ENCODE results near the gene PARM1.
"Not testable (repeated sequence)": the region's sequence is repeated elsewhere in the genome, so short reads cannot be mapped to it uniquely, and the experiment has no call there.

GRCh38 chr4:74994436-74994835, 61.5 kb downstream of the PARM1 start:
- not testable (repeated sequence) for TF ChIP-seq CTCF (IDR thresholded peaks at IDR 0.05; ENCODE audit: low read length); EZH2 (IDR thresholded peaks at IDR 0.05; ENCODE audit: borderline replicate concordance, low read length)

Data from OCI-LY1 (cell line).